ENCODE measurements around the gene RNF157. TPM values are rescaled to one million over a fixed set of nuclear protein-coding genes. Genes with fewer than 3 reads are reported as not detected.
A peak's percentile ranks its signal among the peaks of the same experiment; 100 is the strongest.

RNF157 gene
- total and polyA plus RNA-seq, 2 of the 4 experiments (the other 2 are of a cell fraction) = 0.54 to 1.3 TPM

DNA sequence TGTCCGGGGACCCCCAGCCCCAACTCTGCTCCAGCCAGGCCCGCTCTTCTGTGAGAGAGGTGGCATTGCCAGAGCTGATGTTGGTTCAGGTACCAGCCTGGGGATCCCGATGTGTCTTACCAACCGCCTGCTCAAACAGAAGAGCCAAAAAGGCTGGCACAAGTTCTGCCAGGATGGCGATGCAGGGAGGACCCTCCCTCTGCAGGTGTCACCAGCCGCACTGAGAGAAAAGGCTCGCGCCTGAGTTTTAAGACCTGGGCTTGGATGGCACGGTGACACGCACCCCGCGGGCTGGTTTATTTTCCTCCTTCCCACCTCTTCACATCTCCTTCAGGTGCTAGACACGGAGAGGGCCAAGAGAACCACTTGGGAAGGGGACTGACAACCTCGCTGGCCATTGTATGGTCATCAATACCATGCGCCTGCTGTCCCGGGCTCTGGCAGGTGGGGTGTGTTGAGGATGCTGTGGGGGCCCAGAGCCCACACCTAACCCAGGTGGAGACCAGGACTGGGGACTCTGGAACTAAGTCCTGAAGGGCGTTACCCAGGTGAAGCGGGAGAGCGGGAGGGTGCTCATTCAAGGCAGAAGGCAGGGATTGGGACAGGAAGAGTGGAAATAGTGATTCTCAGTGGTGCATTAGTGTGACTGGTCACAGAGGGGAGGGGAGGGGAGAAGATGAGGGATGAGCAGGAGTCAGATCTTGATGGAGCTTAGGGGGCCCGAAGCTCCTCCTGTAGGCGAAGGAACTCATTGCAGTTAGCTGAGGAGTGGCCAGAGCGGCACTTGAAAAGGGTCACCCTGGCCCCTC is 115.5 kb downstream of the RNF157 start:
- H3K9me3 ChIP-seq (ENCODE audit: control insufficient read depth, insufficient read depth, low read length) = no peaks in the 10 kb centered on the region
- no peak overlapping the region for H3K27ac ChIP-seq (ENCODE audit: insufficient read depth, low read length)
- BruUV-seq (replicated peaks) = no TSS peak
- H2AFZ ChIP-seq (replicated peaks; ENCODE audit: low read length, poor library complexity) = peak overlapping the region; percentile 21
- H3K4me2 ChIP-seq (ENCODE audit: low read depth, low read length) = no peak overlapping the region
- no peak overlapping the region for H4K91ac ChIP-seq (ENCODE audit: insufficient read depth, low read depth, low read length)
- no peak overlapping the region for H3K14ac ChIP-seq (replicated peaks; ENCODE audit: low read depth, low read length)
- no peak overlapping the region for H2BK20ac ChIP-seq (ENCODE audit: low read depth, low read length)
- H2AK9ac ChIP-seq (replicated peaks; ENCODE audit: low read depth, low read length, poor library complexity) = no peak overlapping the region
- H3K23ac ChIP-seq (ENCODE audit: low read depth, low read length) = no peak overlapping the region
- H2BK15ac ChIP-seq (ENCODE audit: low read depth, low read length) = no peak overlapping the region
- H3K9ac ChIP-seq (ENCODE audit: low read depth, low read length) = no peak overlapping the region
- no peak overlapping the region for H2AK5ac ChIP-seq (ENCODE audit: low read depth, low read length)
- no peak overlapping the region for H2BK120ac ChIP-seq (ENCODE audit: low read depth, low read length)
- ChIA-PET POLR2A (ENCODE audit: unreplicated experiment) (interaction anchor here (0.6 kb wide), 1 partner anchor 58 kb away, joined by 12 read pairs; no protein-coding TSS in a partner anchor), CTCF (interaction anchor here (0.6 to 3.1 kb wide), 2 partner anchors 9 to 155 kb away, joined by 3 to 14 read pairs; no protein-coding TSS in a partner anchor)
- WGBS, 2 experiments (ENCODE audit: extremely low coverage in 2 of 2, insufficient read length in 1 of 2) = 87% methylated on average over 8 of the region's 22 CpGs; no CpG with 5 or more reads in 1 of the 2 experiments
- DNase-seq = no peak
- H3K56ac ChIP-seq (ENCODE audit: extremely low read depth, insufficient read depth, low read length) = no peak overlapping the region
- H3K36me3 ChIP-seq (ENCODE audit: control insufficient read depth, insufficient read depth, low read length) = no peaks in the 10 kb centered on the region
- no peak overlapping the region for H3K4ac ChIP-seq (ENCODE audit: low read depth, low read length)
- H4K8ac ChIP-seq (ENCODE audit: low read depth in 2 of 2, low read length in 2 of 2) = no peak overlapping the region
- ATAC-seq (ENCODE audit: low read depth) = no peak
- in situ Hi-C loops (cut with MboI; ENCODE audit: low sequenced_read_pairs) (no loop called here), dilution Hi-C loops (cut with HindIII; ENCODE audit: low sequenced_read_pairs, unreplicated experiment) (no loop called here), intact Hi-C loops (cut with micrococcal nuclease) (no loop called here)
- H3K9me1 ChIP-seq (ENCODE audit: insufficient read depth, low read length) = no peaks in the 10 kb centered on the region
- TF ChIP-seq MXI1 (IDR thresholded peaks at IDR 0.05; ENCODE audit: borderline replicate concordance, low read depth, low read length) (no peak), POLR2A (IDR thresholded peaks at IDR 0.05; ENCODE audit: low read depth, low read length) (no peak), RFX5 (IDR thresholded peaks at IDR 0.05; ENCODE audit: low read depth, low read length) (no peak), CTCF (conservative IDR thresholded peaks at IDR 0.05; ENCODE audit: low read depth, low read length) (peak; percentile 30), NFE2L2 (IDR thresholded peaks at IDR 0.05; ENCODE audit: low read depth, low read length) (no peak), RAD21 (IDR thresholded peaks at IDR 0.05; ENCODE audit: low read length) (no peak; the same call in 1 of the 2 replicates)
- TF ChIP-seq, protein P1, sequence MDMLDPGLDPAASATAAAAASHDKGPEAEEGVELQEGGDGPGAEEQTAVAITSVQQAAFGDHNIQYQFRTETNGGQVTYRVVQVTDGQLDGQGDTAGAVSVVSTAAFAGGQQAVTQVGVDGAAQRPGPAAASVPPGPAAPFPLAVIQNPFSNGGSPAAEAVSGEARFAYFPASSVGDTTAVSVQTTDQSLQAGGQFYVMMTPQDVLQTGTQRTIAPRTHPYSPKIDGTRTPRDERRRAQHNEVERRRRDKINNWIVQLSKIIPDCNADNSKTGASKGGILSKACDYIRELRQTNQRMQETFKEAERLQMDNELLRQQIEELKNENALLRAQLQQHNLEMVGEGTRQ (IDR thresholded peaks at IDR 0.05; ENCODE audit: low read depth, low read length) = no peak
- no peaks in the 10 kb centered on the region for H3K79me1 ChIP-seq (ENCODE audit: low read depth in 1 of 2, low read length in 2 of 2)
- H4K5ac ChIP-seq (ENCODE audit: low read depth, low read length) = no peak overlapping the region
- no peak overlapping the region for H2BK5ac ChIP-seq (ENCODE audit: low read depth, low read length, poor library complexity, severe bottlenecking)
- no peaks in the 10 kb centered on the region for H4K20me1 ChIP-seq (ENCODE audit: insufficient read depth, low read length)
- H3K18ac ChIP-seq (ENCODE audit: low read depth, low read length) = no peak overlapping the region
- no peak overlapping the region for H3K4me3 ChIP-seq (ENCODE audit: insufficient read depth, low read depth, low read length)
- H3K27me3 ChIP-seq (ENCODE audit: control insufficient read depth, insufficient read depth, low read length) = peaks cover 16% of the 10 kb centered on the region
- peaks cover 3% of the 10 kb centered on the region; the same call in 1 of the 2 replicates for H3K4me1 ChIP-seq (ENCODE audit: control insufficient read depth, insufficient read depth, low read length)

Measured in IMR-90 (cell line).